GM13977 (cell line): ENCODE measurements around the gene NPR1.
"Not testable (repeated sequence)": the region's sequence is repeated elsewhere in the genome, so short reads cannot be mapped to it uniquely, and the experiment has no call there.

Experiments
- DNase-seq: peaks from one replicate; pipeline ENCODE4 v3.0.0; 2012; ENCODE audit warnings: low spot score
- CTCF ChIP-seq: IDR thresholded peaks from 2 replicates; pipeline ENCODE4 v1.5.1; 2012; ENCODE audit warnings: mild to moderate bottlenecking, control low read depth; ENCODE audit not compliant: insufficient read depth; ENCODE audit errors: extremely low read depth, missing control alignments
- in situ Hi-C: fragments of 300-500 bp; cut with MboI; formaldehyde crosslinking; loops from one replicate; pipeline ENCODE4 v1.12.0; 2022; ENCODE audit warnings: low sequenced_read_pairs, low pct_unique_long_range_greater_than_20kb, mixed read lengths, inconsistent platforms; ENCODE audit not compliant: unreplicated experiment

Gene NPR1

GRCh38 chr1:153669606-153670005 lies 8.9 kb upstream of the NPR1 start:
- no peak for DNase-seq
- in situ Hi-C loops, result loop anchor here (10.0 kb wide), 2 partner anchors 75 to 315 kb away; partner anchors contain the start of gene RAB13
- TF ChIP-seq CTCF, result no peak

GRCh38 chr1:153670257-153670858 lies 8.1 kb upstream of the NPR1 start:
- no peak for DNase-seq
- TF ChIP-seq CTCF, result no peak
- in situ Hi-C loops, result loop anchor here (10.0 kb wide), 2 partner anchors 74 to 314 kb away; partner anchors contain the start of gene RAB13

- DNase-seq, result peak; percentile 96
- in situ Hi-C loops, result loop anchor here (10.0 kb wide), 2 partner anchors 74 to 314 kb away; partner anchors contain the start of gene RAB13
- TF ChIP-seq CTCF, result peak; percentile 33
Observed at GRCh38 chr1:153670859-153671627, 7.4 kb upstream of the NPR1 start, which contains the start of gene ILF2. Gene ILF2, minus strand, starts transcription at chr1:153670993. Its CDS starts 71 bp downstream, at chr1:153670922.

GRCh38 chr1:153671628-153672353 lies 6.7 kb upstream of the NPR1 start:
- in situ Hi-C loops, result loop anchor here (10.0 kb wide), 2 partner anchors 73 to 313 kb away; partner anchors contain the start of gene RAB13
- DNase-seq, result not testable (repeated sequence)

- TF ChIP-seq CTCF, result no peak
- in situ Hi-C loops, result loop anchor here (10.0 kb wide), 2 partner anchors 71 to 311 kb away; partner anchors contain the start of gene RAB13
Observed at GRCh38 chr1:153673511-153673910, 5.0 kb upstream of the NPR1 start.

GRCh38 chr1:153677718-153678518 lies 570 bp upstream of the NPR1 start:
- in situ Hi-C loops, result loop anchor here (10.0 kb wide), 2 partner anchors 67 to 307 kb away; partner anchors contain the start of gene RAB13

More at GRCh38 chr1:153673511-153673910, 5.0 kb upstream of the NPR1 start:
- no peak for DNase-seq

More at GRCh38 chr1:153677718-153678518, 570 bp upstream of the NPR1 start:
- peak; percentile 80 for DNase-seq
- peak; percentile 95 for TF ChIP-seq CTCF
